Esophagus muscularis mucosa (tissue), 3 donors: ENCODE results near the gene NFASC.

Experiments used
- POLR2A ChIP-seq: fragments of 450-650 bp; IDR thresholded peaks from one replicate; pipeline ENCODE4 v1.6.1; 2017; ENCODE audit warnings: antibody characterized with exemption, moderate library complexity, mild to moderate bottlenecking, low read depth
- TF ChIP-seq, protein P1 (sequence below), 3 experiments: fragments of 200-600 bp in 2 of 3; fragments of 450-650 bp in 1 of 3; sonication (generic) in 2 of 3; IDR thresholded peaks; one replicate each; pipeline ENCODE4 v1.5.1; 2017 to 2019; ENCODE audit warnings: antibody characterized with exemption in 3 of 3, mild to moderate bottlenecking in 2 of 3, moderate library complexity in 1 of 3

GRCh38 chr1:204885790-204886189, 15.1 kb downstream of the NFASC start:
- TF ChIP-seq, protein P1, sequence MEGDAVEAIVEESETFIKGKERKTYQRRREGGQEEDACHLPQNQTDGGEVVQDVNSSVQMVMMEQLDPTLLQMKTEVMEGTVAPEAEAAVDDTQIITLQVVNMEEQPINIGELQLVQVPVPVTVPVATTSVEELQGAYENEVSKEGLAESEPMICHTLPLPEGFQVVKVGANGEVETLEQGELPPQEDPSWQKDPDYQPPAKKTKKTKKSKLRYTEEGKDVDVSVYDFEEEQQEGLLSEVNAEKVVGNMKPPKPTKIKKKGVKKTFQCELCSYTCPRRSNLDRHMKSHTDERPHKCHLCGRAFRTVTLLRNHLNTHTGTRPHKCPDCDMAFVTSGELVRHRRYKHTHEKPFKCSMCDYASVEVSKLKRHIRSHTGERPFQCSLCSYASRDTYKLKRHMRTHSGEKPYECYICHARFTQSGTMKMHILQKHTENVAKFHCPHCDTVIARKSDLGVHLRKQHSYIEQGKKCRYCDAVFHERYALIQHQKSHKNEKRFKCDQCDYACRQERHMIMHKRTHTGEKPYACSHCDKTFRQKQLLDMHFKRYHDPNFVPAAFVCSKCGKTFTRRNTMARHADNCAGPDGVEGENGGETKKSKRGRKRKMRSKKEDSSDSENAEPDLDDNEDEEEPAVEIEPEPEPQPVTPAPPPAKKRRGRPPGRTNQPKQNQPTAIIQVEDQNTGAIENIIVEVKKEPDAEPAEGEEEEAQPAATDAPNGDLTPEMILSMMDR (IDR thresholded peaks at IDR 0.05) = no peak
- no peak for TF ChIP-seq POLR2A
